Nephron (organoid): Measurements from ENCODE around the gene RNF111.
A peak's percentile ranks its signal among the peaks of the same experiment; 100 is the strongest.
"Not testable (repeated sequence)": the region's sequence is repeated elsewhere in the genome, so short reads cannot be mapped to it uniquely, and the experiment has no call there.

Experiments used
- H3K27ac Mint-ChIP-seq, 3 experiments: 2 replicates each; pipeline ENCODE4 v1.8.0; 2020; ENCODE audit warnings: mixed read lengths in 3 of 3, mild to moderate bottlenecking in 2 of 3, moderate library complexity in 1 of 3
- H3K27me3 Mint-ChIP-seq: 2 replicates; pipeline ENCODE4 v1.8.0; 2021; ENCODE audit warnings: low read depth, mild to moderate bottlenecking, moderate library complexity, mixed read lengths
- H3K36me3 Mint-ChIP-seq: 2 replicates; pipeline ENCODE4 v1.8.0; 2020; ENCODE audit warnings: low read depth, mixed read lengths
- H3K4me1 Mint-ChIP-seq: 2 replicates; pipeline ENCODE4 v1.8.0; 2020; ENCODE audit warnings: mixed read lengths
- H3K4me3 Mint-ChIP-seq, 3 experiments: 2 replicates each; pipeline ENCODE4 v1.8.0; 2020; ENCODE audit warnings: mild to moderate bottlenecking in 3 of 3, mixed read lengths in 3 of 3, moderate library complexity in 2 of 3
- H3K9me3 Mint-ChIP-seq: 2 replicates; pipeline ENCODE4 v1.8.0; 2020; ENCODE audit warnings: mixed read lengths
- CTCF ChIP-seq, 3 experiments: fragments of 200-600 bp; sonication (generic); IDR thresholded peaks; one replicate each; pipeline ENCODE4 v1.5.0; 2021; ENCODE audit warnings: antibody characterized with exemption in 3 of 3; ENCODE audit not compliant: unreplicated experiment in 3 of 3

RNF111 gene

GRCh38 chr15:58988006-58988785 is 733 bp downstream of the RNF111 start:
- peaks cover 13% of the 10 kb centered on the region for H3K27me3 Mint-ChIP-seq
- no peaks in the 10 kb centered on the region for H3K9me3 Mint-ChIP-seq
- H3K27ac Mint-ChIP-seq: peak overlapping the region; percentile 94 to 99 (median 99)
- peaks cover 20% of the 10 kb centered on the region for H3K36me3 Mint-ChIP-seq
- TF ChIP-seq CTCF (IDR thresholded peaks at IDR 0.05; ENCODE audit: unreplicated experiment in 3 of 3): no peak
- H3K4me1 Mint-ChIP-seq: peaks cover 23% of the 10 kb centered on the region
- peak overlapping the region; percentile 96 to 98 (median 96) for H3K4me3 Mint-ChIP-seq

- Mint-ChIP-seq H3K4me1 (peaks cover 28% of the 10 kb centered on the region), H3K4me3 (no peak overlapping the region), H3K27ac (no peak overlapping the region), H3K27me3 (no peaks in the 10 kb centered on the region), H3K36me3 (peaks cover 34% of the 10 kb centered on the region), H3K9me3 (no peaks in the 10 kb centered on the region)
- no peak for TF ChIP-seq CTCF (IDR thresholded peaks at IDR 0.05; ENCODE audit: unreplicated experiment in 3 of 3)
These were observed 4.7 kb downstream of the RNF111 start for GRCh38 chr15:58992181-58992580.

DNA sequence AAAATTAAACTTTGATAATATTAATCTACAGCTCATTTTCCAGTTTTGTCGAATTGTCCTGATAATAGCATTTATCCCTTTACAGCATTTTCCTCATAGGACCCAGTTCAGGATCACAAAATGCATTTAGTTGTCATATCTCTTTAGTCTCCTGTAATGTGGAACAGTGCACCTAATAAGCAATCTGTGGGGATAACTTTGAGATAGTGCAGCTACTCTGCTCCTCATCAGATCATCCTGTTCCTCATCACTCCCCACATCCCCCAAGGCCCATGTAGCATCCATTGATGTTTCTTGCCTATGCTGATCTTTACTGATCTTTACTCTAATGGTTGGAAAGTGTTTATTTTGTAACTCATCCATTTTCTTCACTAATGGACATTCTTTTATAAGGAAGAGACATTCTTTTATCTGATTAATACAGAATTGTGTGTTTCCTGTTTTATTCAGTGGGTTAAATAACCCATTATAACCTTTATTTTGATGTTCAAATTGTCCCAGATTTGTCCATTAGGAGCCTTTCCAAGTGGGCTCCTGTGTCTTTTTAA is 7.5 kb downstream of the RNF111 start:
- TF ChIP-seq CTCF (IDR thresholded peaks at IDR 0.05; ENCODE audit: unreplicated experiment in 3 of 3): no peak
- Mint-ChIP-seq H3K4me1 (peaks cover 8% of the 10 kb centered on the region), H3K27me3 (no peaks in the 10 kb centered on the region), H3K27ac (no peak overlapping the region), H3K9me3 (no peaks in the 10 kb centered on the region), H3K4me3 (no peak overlapping the region), H3K36me3 (peaks cover 37% of the 10 kb centered on the region)

DNA sequence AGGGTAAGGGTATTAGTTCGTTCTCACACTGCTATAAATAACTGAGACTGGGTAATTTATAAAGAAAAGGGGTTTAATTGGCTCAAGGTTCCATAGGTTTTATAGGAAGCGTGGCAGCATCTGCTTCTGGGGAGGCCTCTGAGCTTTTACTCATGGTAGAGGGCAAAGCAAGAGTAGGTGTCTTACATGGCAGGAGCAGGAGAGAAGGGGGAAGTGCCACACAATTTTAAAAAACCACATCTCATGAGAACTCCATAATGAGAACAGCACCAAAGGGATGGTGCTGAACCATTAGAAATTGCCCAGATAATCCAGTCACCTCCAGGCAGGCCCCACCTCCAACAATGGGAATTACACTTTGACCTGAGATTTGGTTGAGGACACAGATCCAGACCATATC is 12.2 kb downstream of the RNF111 start:
- H3K4me1 Mint-ChIP-seq: peaks cover 11% of the 10 kb centered on the region
- H3K4me3 Mint-ChIP-seq: no peak overlapping the region
- no peak overlapping the region for H3K27ac Mint-ChIP-seq
- no peaks in the 10 kb centered on the region for H3K27me3 Mint-ChIP-seq
- no peaks in the 10 kb centered on the region for H3K9me3 Mint-ChIP-seq
- TF ChIP-seq CTCF (IDR thresholded peaks at IDR 0.05; ENCODE audit: unreplicated experiment in 3 of 3): no peak
- peaks cover 24% of the 10 kb centered on the region for H3K36me3 Mint-ChIP-seq

GRCh38 chr15:59000251-59000650 is 12.8 kb downstream of the RNF111 start:
- not testable (repeated sequence) for H3K4me1 Mint-ChIP-seq, H3K27ac Mint-ChIP-seq, H3K27me3 Mint-ChIP-seq, H3K4me3 Mint-ChIP-seq, H3K9me3 Mint-ChIP-seq
- peaks cover 24% of the 10 kb centered on the region for H3K36me3 Mint-ChIP-seq

DNA sequence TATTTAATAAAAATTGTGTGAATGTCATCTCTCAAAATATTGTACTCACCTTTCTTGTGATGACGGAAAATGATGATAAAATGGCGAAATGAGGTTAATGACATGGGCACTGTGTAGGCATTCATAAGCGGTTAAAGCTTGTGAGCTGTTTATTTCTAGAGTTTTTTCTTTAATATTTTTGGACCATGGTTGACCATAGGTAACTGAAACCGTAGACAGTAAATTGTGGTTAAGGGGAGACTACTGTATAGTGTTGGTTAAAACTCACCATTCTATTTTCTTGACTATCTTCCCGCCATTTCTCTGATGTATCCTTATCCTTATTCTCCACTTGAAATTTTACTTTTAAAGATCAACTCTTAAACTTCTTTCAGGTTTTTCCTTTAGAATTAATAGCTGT is 14.5 kb downstream of the RNF111 start:
- no peak overlapping the region for H3K27ac Mint-ChIP-seq
- no peaks in the 10 kb centered on the region for H3K9me3 Mint-ChIP-seq
- no peak for TF ChIP-seq CTCF (IDR thresholded peaks at IDR 0.05; ENCODE audit: unreplicated experiment in 3 of 3)
- H3K36me3 Mint-ChIP-seq: peaks cover 39% of the 10 kb centered on the region
- H3K4me3 Mint-ChIP-seq: no peak overlapping the region
- no peaks in the 10 kb centered on the region for H3K27me3 Mint-ChIP-seq
- H3K4me1 Mint-ChIP-seq: peaks cover 6% of the 10 kb centered on the region
